Mammary epithelial cell (primary cell): ENCODE data around the gene TYW1B.
"Not testable (repeated sequence)": the region's sequence is repeated elsewhere in the genome, so short reads cannot be mapped to it uniquely, and the experiment has no call there.

Source experiments
- EZH2 ChIP-seq: IDR thresholded peaks from 2 replicates; pipeline ENCODE4 v1.6.1; 2012; ENCODE audit warnings: low read length, inconsistent platforms, borderline replicate concordance
- TF ChIP-seq, protein P1 (sequence below), 2 donors: IDR thresholded peaks in 1 of 2; conservative IDR thresholded peaks in 1 of 2; 2 replicates each; pipeline ENCODE4 v1.5.1; 2011 to 2012; ENCODE audit warnings: inconsistent platforms in 2 of 2, low read length in 2 of 2, mild to moderate bottlenecking in 2 of 2, control low read depth in 1 of 2, low read depth in 1 of 2; ENCODE audit not compliant: insufficient read depth in 1 of 2; ENCODE audit errors: extremely low read depth in 1 of 2

DNA sequence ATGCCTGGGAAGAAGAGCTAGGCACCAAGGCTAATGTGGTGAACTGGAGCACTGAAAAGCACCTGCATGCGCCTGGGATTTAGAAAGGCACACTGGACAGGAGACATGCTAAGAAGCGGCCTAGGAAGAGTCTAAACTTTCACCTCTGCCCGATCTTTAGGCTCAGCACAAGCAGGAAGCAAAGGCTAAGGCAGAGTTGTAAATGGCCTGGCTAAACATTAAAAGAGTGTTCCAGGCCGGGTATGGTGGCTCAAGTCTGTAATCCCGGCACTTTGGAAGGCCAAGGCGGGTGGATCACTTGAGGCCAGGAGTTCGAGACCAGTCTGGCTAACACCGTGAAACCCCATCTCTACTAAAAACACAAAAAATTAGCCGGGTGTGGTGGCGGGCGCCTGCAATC lies 88.3 kb downstream of the TYW1B start:
- TF ChIP-seq, protein P1, sequence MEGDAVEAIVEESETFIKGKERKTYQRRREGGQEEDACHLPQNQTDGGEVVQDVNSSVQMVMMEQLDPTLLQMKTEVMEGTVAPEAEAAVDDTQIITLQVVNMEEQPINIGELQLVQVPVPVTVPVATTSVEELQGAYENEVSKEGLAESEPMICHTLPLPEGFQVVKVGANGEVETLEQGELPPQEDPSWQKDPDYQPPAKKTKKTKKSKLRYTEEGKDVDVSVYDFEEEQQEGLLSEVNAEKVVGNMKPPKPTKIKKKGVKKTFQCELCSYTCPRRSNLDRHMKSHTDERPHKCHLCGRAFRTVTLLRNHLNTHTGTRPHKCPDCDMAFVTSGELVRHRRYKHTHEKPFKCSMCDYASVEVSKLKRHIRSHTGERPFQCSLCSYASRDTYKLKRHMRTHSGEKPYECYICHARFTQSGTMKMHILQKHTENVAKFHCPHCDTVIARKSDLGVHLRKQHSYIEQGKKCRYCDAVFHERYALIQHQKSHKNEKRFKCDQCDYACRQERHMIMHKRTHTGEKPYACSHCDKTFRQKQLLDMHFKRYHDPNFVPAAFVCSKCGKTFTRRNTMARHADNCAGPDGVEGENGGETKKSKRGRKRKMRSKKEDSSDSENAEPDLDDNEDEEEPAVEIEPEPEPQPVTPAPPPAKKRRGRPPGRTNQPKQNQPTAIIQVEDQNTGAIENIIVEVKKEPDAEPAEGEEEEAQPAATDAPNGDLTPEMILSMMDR (conservative IDR thresholded peaks at IDR 0.05 in 1 of 2, IDR thresholded peaks at IDR 0.05 in 1 of 2; ENCODE audit: extremely low read depth in 1 of 2, insufficient read depth in 1 of 2, low read depth in 1 of 2, low read length in 2 of 2) = not testable (repeated sequence)
- TF ChIP-seq EZH2 = not testable (repeated sequence)
